ENCODE results near the gene RASGRP4.
A peak's percentile ranks its signal among the peaks of the same experiment; 100 is the strongest.
"Not testable (repeated sequence)": the region's sequence is repeated elsewhere in the genome, so short reads cannot be mapped to it uniquely, and the experiment has no call there.

The RASGRP4 gene

DNA sequence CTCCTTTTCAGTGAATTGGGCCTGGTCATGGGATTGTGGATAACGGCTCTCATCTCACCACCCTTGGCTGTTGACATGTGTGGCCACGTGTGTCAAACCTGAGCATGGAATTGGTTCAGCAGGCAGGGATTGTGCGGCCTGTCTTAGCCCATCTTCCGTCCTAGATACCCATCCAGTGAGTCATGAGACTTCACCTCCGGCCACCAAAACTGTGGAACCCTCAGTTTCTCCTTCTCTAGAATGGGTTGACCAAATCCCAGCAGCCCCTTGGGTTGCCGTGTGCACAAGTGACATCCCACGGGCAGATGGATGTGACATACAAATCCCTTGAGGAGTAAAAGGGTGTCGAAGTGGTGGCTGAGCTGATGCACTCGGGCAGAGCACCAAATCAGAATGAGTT lies 44.9 kb downstream of the RASGRP4 start:
- Mint-ChIP-seq H3K4me1 (ENCODE audit: low read depth) (peaks cover 12% of the 10 kb centered on the region), H3K4me3 (no peak overlapping the region), H3K27me3 (no peaks in the 10 kb centered on the region), H3K9me3 (ENCODE audit: low read depth) (no peaks in the 10 kb centered on the region), H3K36me3 (peaks cover 27% of the 10 kb centered on the region), H3K27ac (no peak overlapping the region)

DNA sequence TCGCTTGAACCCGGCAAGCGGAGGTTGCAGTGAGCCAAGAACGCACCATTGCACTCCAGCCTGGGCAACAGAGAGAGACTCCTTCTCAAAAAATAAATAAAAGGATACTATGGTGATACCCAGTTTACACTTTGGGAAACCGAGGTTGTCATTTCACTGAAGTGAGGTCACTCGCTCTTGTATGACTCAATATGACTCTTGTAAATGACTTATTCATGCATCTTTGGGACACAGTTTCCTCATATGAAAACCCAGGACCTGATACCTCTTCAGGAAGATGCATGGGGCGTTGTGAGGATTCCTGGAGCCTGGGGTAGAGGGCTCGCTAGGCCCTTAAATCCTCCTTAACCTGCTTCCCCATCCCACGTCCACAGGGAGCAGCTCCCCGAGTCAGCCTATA lies 47.2 kb downstream of the RASGRP4 start:
- Mint-ChIP-seq H3K36me3 (peaks cover 28% of the 10 kb centered on the region), H3K4me3 (no peak overlapping the region), H3K4me1 (ENCODE audit: low read depth) (peaks cover 25% of the 10 kb centered on the region), H3K27me3 (no peaks in the 10 kb centered on the region), H3K27ac (no peak overlapping the region), H3K9me3 (ENCODE audit: low read depth) (no peaks in the 10 kb centered on the region)

DNA sequence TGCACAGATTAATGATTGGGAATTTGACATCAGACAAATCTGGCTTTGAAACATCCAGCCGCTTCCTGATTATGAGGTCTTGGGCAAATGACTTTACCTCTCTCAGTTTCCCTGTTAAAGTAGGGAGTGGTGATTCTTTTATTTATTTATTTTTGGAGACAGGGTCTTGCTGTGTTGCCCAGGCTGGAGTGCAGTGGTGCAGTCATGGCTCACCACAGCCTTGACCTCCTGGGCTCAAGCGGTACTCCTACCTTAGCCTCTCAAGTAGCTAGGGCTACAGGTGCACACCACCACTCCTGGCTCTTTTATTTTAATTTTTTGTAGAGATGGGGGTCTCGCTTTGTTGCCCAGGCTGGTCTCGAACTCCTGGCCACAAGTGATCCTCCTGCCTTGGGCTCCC lies 49.0 kb downstream of the RASGRP4 start:
- H3K4me1 Mint-ChIP-seq (ENCODE audit: low read depth), result peaks cover 25% of the 10 kb centered on the region
- H3K36me3 Mint-ChIP-seq, result peaks cover 21% of the 10 kb centered on the region
- peak overlapping the region; percentile 99 for H3K4me3 Mint-ChIP-seq
- H3K27ac Mint-ChIP-seq, result peak overlapping the region; percentile 61
- H3K27me3 Mint-ChIP-seq, result no peaks in the 10 kb centered on the region
- H3K9me3 Mint-ChIP-seq (ENCODE audit: low read depth), result no peaks in the 10 kb centered on the region

DNA sequence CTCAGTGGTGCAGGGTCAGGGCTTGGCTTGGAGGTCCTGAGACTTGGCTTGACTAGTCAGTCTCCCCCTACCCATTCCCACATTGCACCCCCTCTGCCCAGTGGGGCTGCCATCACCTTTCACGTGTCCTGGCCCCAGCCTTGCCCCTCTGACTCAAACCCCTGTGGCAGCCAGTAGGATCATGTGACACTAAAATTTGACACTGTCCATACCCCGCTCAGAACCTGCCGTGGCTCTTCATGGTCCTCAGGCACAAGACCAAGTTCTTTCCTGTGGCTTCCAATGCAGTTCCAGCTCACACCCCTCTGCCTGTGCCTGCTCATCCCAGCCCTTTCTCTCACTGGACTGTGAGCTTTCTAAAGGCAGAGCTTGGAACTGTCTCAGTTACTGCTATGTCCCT lies 49.4 kb downstream of the RASGRP4 start:
- Mint-ChIP-seq H3K4me3 (peak overlapping the region; percentile 99), H3K27me3 (no peaks in the 10 kb centered on the region), H3K9me3 (ENCODE audit: low read depth) (no peaks in the 10 kb centered on the region), H3K4me1 (ENCODE audit: low read depth) (peaks cover 25% of the 10 kb centered on the region), H3K36me3 (peaks cover 18% of the 10 kb centered on the region), H3K27ac (peak overlapping the region; percentile 61)

DNA sequence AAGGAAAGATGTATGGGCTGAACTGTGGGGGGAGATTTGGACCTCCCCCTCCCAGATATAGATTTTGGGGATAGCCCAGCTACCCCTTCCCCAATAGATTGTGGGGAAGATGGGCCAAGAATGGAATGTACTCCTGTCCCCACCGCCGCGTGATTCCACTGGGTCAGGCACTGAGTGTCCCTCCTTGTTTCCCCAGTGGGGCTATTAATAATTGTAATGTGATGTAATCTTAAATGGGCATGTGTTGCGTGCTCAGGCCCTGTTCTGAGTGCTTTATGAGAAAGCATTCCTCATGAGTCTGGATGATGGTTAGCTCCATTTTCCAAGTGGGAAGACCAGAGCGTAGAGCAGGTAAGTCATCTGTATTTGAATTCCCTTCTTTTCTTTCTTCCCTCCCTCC lies 50.3 kb downstream of the RASGRP4 start:
- Mint-ChIP-seq H3K4me1 (ENCODE audit: low read depth) (peaks cover 25% of the 10 kb centered on the region), H3K9me3 (ENCODE audit: low read depth) (no peaks in the 10 kb centered on the region), H3K36me3 (peaks cover 16% of the 10 kb centered on the region), H3K27me3 (no peaks in the 10 kb centered on the region), H3K4me3 (peak overlapping the region; percentile 99), H3K27ac (no peak overlapping the region)

DNA sequence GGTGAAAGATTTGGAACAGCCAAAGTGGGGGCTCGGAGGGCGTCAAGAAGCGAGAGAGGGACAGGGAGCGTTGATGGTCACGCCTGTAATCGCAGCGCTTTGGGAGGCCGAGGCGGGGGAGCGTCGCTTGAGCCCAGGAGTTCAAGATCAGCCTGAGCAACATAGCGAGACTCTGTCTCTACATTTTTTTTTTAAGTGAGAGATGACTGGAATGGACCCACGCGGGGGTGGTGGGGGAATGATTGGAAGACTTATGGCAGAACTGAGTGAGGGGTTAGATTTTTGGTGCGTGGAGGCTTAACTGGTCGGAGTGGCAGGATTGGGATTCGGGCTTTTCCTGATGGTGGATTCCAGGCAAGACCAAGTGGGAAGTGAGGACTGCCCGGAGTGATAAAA lies 50.9 kb downstream of the RASGRP4 start:
- Mint-ChIP-seq H3K4me1 (ENCODE audit: low read depth) (peaks cover 25% of the 10 kb centered on the region), H3K36me3 (peaks cover 13% of the 10 kb centered on the region), H3K27ac (peak overlapping the region; percentile 98), H3K9me3 (ENCODE audit: low read depth) (no peaks in the 10 kb centered on the region), H3K27me3 (no peaks in the 10 kb centered on the region), H3K4me3 (peak overlapping the region; percentile 99)

DNA sequence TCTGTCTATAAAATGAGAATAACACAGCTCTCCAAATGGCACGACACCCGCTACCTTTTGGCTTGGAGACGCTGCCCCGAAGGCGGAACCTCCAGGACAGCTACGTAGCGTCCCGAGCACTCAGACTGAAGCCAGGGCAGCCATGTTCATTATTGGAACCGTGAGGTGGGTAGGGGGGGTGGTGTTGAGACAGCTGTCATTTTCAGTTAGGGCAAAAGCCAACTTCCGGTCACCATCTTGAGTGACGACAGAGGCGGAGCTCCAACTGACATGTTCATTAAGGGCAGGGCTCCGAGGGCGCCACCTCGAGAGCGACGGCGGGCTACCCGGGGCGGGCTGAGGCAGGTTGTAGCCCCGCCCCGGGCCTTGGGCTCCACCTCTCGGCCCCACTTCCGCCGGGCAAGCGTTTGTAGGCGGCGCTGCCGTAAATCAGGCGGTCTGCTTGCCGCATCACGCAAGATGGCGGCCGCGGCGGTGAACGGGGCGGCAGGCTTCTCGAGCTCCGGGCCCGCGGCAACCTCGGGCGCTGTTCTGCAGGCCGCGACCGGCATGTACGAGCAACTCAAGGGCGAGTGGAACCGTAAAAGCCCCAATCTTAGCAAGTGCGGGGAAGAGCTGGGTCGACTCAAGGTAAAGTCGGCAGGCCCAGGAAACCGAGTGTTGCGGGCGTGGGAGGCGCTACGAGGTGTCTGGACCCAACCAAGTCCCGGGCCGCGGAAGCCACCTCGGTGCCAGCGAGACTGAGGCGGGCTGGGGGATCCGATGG lies 51.5 kb downstream of the RASGRP4 start, which contains the start of gene PSMD8:
Gene PSMD8, plus strand, starts transcription at position 240 of the 766 bp plus-strand sequence. Its CDS starts 31 bp downstream, at position 271.
- Mint-ChIP-seq H3K36me3 (peaks cover 11% of the 10 kb centered on the region), H3K4me1 (ENCODE audit: low read depth) (peaks cover 24% of the 10 kb centered on the region), H3K27ac (peak within 1 kb of the TSS; percentile 98), H3K4me3 (peak within 1 kb of the TSS; percentile 99), H3K27me3 (peaks cover 1% of the 10 kb centered on the region), H3K9me3 (ENCODE audit: low read depth) (no peaks in the 10 kb centered on the region)

DNA sequence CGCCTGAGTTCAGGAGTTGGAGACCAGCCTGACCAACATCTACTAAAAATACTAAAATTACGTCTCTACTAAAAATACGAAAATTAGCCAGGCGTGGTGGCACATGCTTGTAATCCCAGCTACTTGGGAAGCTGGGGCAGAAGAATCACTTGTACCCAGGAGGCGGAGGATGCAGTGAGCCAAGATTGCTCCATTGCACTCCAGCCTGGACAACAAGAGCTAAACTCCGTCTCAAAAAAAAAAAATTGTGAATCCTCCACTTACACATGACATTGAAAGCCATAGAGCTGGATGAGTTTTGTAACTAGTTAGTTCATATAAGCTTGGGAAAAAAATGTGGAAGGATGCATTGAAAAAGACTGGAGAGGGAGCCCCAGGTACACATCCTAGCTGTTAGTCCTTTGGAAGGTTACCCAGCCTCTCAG lies 52.1 kb downstream of the RASGRP4 start:
- Mint-ChIP-seq H3K27me3 (peaks cover 2% of the 10 kb centered on the region), H3K27ac (peak overlapping the region; percentile 98), H3K9me3 (ENCODE audit: low read depth) (no peaks in the 10 kb centered on the region), H3K4me3 (peak overlapping the region; percentile 99), H3K4me1 (ENCODE audit: low read depth) (peaks cover 22% of the 10 kb centered on the region), H3K36me3 (peaks cover 9% of the 10 kb centered on the region)

DNA sequence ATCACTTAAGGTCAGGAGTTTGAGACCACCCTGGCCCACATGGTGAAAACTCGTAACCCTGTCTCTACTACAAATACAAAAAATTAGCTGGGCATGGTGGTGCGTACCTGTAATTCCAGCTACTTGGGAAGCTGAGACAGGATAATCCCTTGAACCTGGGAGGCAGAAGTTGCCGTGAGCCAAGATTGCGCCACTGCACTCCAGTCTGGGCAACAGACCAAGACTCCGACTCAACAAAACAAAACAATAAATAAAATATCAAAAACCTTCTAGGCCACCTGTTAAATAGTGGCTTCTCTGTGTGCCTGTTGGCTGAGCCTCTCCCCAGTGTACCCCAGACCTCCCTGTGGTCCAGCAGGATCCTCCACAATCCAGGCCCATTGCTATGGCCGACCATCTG lies 54.9 kb downstream of the RASGRP4 start:
- Mint-ChIP-seq H3K4me3 (no peak overlapping the region), H3K36me3 (peaks cover 5% of the 10 kb centered on the region), H3K9me3 (ENCODE audit: low read depth) (no peaks in the 10 kb centered on the region), H3K27ac (no peak overlapping the region), H3K4me1 (ENCODE audit: low read depth) (peaks cover 16% of the 10 kb centered on the region), H3K27me3 (peaks cover 6% of the 10 kb centered on the region)

DNA sequence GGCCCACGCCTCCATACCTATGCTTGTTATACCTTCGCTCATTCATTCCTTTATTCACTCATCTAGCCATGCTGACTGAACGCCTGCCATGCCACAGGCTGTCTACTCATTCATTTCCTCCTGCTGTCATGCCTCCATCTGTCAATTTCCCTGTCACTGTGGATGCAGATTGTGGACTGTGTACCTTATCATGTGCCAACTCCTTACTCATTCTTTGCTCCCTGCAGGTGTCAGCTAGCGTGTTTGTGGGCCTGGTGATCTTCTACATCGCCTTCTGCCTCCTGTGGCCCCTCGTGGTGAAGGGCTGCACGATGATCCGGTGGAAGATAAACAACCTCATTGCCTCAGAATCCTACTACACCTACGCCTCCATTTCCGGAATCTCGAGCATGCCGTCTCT lies 55.7 kb downstream of the RASGRP4 start:
- Mint-ChIP-seq H3K4me3 (no peak overlapping the region), H3K36me3 (peaks cover 5% of the 10 kb centered on the region), H3K4me1 (ENCODE audit: low read depth) (peaks cover 9% of the 10 kb centered on the region), H3K9me3 (ENCODE audit: low read depth) (no peaks in the 10 kb centered on the region), H3K27me3 (peaks cover 6% of the 10 kb centered on the region), H3K27ac (no peak overlapping the region)

DNA sequence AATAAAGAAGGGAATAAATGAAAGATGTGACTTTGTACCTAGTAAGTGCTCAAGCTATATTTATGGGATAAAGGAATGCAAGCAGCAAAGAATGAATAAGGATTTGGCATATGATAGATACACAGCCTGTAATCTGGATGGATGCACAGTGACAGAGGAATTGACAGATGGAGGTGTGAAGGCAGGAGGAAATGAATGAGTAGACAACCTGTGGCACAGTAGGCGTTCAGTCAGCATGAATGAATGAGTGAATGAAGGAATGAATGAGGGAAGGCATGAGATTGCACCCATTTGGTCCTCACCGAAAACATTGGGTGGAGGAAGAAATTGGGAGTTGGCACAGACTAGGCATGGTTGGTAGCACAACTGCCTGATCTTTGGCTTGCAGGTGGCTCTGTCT lies 56.4 kb downstream of the RASGRP4 start:
- no peaks in the 10 kb centered on the region for H3K36me3 Mint-ChIP-seq
- H3K4me1 Mint-ChIP-seq (ENCODE audit: low read depth), result peaks cover 1% of the 10 kb centered on the region
- peaks cover 6% of the 10 kb centered on the region for H3K27me3 Mint-ChIP-seq
- H3K4me3 Mint-ChIP-seq, result no peak overlapping the region
- no peak overlapping the region for H3K27ac Mint-ChIP-seq
- H3K9me3 Mint-ChIP-seq (ENCODE audit: low read depth), result no peaks in the 10 kb centered on the region

DNA sequence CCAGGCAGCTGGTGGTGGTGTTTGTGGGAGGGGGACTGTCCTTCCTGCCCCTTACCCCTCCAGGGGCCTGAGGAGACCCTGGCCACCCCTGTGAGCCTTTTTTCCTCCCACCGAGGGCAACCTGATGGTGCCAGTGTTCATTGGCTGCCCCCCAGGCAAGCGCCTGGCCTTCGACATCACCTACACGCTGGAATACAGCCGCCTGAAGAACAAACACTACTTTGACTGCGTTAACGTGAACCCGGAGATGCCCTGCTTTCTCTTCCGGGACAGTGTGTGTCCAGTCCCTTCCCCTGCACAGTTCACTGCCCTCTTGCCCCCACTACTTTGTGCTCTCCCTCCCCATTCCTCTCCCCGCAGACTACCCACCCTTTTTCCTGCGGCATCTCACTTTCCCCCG lies 59.0 kb downstream of the RASGRP4 start:
- no peaks in the 10 kb centered on the region for H3K9me3 Mint-ChIP-seq (ENCODE audit: low read depth)
- H3K4me3 Mint-ChIP-seq, result no peak overlapping the region
- H3K27ac Mint-ChIP-seq, result no peak overlapping the region
- H3K4me1 Mint-ChIP-seq (ENCODE audit: low read depth), result peaks cover 5% of the 10 kb centered on the region
- H3K27me3 Mint-ChIP-seq, result peaks cover 6% of the 10 kb centered on the region
- no peaks in the 10 kb centered on the region for H3K36me3 Mint-ChIP-seq

DNA sequence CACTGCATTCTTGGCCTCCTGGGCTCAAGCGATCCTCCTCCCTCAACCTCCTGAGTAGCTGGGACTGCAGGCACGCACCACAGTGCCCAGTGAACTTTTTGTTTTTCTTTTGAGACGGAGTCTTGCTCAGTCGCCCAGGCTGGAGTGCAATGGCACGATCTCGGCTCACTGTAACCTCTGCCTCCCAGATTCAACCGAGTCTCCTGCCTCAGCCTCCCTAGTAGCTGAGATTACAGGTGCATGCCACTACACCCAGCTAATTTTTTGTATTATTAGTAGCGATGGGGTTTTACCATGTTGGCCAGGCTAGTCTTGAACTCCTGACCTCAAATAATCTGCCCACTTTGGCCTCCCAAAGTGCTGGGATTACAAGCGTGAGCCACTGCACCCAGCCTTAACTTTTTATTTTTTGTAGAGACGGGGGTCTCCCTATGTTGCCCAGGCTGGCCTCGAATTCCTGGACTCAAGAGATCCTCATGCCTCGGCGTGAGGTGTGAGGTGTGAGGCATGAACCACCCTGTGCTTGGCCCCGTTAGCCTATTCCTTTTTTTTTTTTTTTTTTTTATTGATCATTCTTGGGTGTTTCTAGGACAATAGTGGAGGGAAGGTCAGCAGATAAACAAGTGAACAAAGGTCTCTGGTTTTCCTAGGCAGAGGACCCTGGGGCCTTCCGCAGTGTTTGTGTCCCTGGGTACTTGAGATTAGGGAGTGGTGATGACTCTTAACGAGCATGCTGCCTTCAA lies 62.9 kb downstream of the RASGRP4 start:
- not testable (repeated sequence) for H3K36me3 Mint-ChIP-seq; H3K9me3 Mint-ChIP-seq (ENCODE audit: low read depth); H3K27ac Mint-ChIP-seq; H3K27me3 Mint-ChIP-seq; H3K4me1 Mint-ChIP-seq (ENCODE audit: low read depth)
- H3K4me3 Mint-ChIP-seq, result peak overlapping the region; percentile 81

DNA sequence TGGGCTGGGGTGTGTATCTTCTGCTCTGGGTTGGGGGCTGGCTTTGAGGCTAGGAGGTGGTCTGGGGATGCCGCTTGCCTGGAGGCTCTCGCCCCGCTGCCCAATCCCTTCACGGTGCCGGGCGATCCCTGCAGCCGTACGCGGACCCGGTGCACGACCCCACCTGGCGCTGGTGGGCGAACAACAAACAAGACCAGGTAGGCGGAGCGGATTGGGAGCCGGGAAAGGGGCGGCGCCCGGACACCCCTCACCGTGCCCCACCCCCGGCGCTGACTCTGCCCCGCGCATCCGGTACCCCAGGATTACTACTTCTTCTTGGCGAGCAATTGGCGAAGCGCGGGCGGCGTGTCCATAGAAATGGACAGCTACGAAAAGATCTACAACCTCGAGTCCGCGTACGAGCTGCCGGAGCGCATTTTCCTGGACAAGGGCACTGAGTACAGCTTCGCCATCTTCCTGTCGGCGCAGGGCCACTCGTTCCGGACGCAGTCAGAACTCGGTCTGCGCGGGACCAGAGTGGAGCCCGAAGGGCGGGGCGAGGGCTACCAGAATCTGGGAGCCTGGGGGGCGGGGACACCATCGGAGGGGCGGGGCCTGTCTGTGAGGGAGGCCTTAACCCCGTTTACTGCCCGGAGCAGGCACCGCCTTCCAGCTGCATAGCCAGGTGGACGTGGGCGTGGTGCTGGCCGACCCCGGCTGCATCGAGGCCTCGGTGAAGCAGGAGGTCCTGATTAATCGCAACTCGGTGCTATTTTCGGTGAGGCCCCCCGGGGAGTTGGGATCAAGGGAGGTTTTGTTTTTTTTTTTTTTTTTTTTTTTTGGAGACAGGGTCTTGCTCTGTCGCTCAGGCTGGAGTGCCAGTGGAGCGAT lies 63.7 kb downstream of the RASGRP4 start:
- Mint-ChIP-seq H3K4me3 (peak overlapping the region; percentile 81), H3K4me1 (ENCODE audit: low read depth) (peaks cover 10% of the 10 kb centered on the region), H3K27me3 (peaks cover 2% of the 10 kb centered on the region), H3K27ac (no peak overlapping the region), H3K9me3 (ENCODE audit: low read depth) (no peaks in the 10 kb centered on the region), H3K36me3 (no peaks in the 10 kb centered on the region)

DNA sequence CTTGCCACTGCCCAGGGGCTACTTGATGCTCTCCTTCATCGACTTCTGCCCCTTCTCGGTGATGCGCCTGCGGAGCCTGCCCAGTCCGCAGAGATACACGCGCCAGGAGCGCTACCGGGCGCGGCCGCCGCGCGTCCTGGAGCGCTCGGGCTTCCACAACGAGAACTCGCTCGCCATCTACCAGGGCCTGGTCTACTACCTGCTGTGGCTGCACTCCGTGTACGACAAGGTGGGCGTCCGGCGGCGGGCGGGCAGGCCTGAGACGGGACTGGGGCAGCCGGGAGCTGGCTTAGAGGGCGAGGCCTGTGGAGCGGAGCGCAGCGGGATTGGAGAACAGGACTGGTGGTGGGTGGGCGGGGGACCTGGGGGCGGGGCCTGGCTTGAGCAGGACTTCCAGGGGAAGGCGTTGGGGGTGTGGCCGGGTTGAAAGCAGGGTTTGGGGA lies 64.4 kb downstream of the RASGRP4 start:
- no peaks in the 10 kb centered on the region for H3K9me3 Mint-ChIP-seq (ENCODE audit: low read depth)
- H3K27ac Mint-ChIP-seq, result no peak overlapping the region
- no peaks in the 10 kb centered on the region for H3K36me3 Mint-ChIP-seq
- peak overlapping the region; percentile 81 for H3K4me3 Mint-ChIP-seq
- H3K4me1 Mint-ChIP-seq (ENCODE audit: low read depth), result peaks cover 10% of the 10 kb centered on the region
- peaks cover 2% of the 10 kb centered on the region for H3K27me3 Mint-ChIP-seq

All from activated naive CD8-positive, alpha-beta T cell (primary cell).